ENCODE data around the gene ELFN1. TPM values are rescaled to one million over a fixed set of nuclear protein-coding genes. Genes with fewer than 3 reads are reported as not detected.

The ELFN1 gene
- total RNA-seq, 1 donor = 12.7 TPM

DNA sequence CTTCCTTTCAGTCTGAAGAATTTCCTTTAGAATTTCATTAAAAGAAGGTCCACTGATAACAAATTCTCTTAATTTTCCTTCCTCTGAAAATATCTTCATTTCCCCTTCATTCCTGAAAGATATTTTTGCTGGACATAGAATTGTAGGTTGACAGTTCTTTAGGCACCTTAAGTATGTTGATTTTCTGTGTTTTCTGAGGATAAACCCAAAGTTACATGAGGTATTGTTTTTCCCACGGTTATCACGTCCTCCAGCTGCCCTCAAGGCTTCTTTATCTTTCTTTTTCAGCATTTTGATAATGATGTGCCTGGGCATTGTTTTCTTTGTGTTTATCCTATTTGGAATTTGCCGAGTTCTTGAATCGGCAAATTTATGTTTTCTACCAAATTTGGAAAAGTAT is 105.3 kb downstream of the ELFN1 start:
- H3K4me1 ChIP-seq (ENCODE audit: insufficient read depth, low read length) = no peaks in the 10 kb centered on the region
- H3K36me3 ChIP-seq (ENCODE audit: insufficient read depth, low read length) = no peaks in the 10 kb centered on the region
- peaks cover 5% of the 10 kb centered on the region for H3K27me3 ChIP-seq (ENCODE audit: insufficient read depth, low read length)
- no peak overlapping the region for H3K4me3 ChIP-seq (ENCODE audit: insufficient read depth, low read length)
- H2AFZ ChIP-seq (ENCODE audit: low read length) = no peak overlapping the region
- no peak overlapping the region for H3K4me2 ChIP-seq (ENCODE audit: insufficient read depth, low read length)
- H3K9me3 ChIP-seq (ENCODE audit: low read depth, low read length) = peaks cover 3% of the 10 kb centered on the region
- H3K79me2 ChIP-seq (ENCODE audit: insufficient read depth, low read length) = no peaks in the 10 kb centered on the region
- H4K20me1 ChIP-seq (ENCODE audit: insufficient read depth, low read length) = no peaks in the 10 kb centered on the region
- H3K27ac ChIP-seq (ENCODE audit: low read depth, low read length) = no peak overlapping the region
- TF ChIP-seq, protein P1, sequence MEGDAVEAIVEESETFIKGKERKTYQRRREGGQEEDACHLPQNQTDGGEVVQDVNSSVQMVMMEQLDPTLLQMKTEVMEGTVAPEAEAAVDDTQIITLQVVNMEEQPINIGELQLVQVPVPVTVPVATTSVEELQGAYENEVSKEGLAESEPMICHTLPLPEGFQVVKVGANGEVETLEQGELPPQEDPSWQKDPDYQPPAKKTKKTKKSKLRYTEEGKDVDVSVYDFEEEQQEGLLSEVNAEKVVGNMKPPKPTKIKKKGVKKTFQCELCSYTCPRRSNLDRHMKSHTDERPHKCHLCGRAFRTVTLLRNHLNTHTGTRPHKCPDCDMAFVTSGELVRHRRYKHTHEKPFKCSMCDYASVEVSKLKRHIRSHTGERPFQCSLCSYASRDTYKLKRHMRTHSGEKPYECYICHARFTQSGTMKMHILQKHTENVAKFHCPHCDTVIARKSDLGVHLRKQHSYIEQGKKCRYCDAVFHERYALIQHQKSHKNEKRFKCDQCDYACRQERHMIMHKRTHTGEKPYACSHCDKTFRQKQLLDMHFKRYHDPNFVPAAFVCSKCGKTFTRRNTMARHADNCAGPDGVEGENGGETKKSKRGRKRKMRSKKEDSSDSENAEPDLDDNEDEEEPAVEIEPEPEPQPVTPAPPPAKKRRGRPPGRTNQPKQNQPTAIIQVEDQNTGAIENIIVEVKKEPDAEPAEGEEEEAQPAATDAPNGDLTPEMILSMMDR (IDR thresholded peaks at IDR 0.05; ENCODE audit: extremely low read depth, low read depth, low read length) = no peak
- no peak for DNase-seq (ENCODE audit: insufficient read length, low spot score, missing footprints)

DNA sequence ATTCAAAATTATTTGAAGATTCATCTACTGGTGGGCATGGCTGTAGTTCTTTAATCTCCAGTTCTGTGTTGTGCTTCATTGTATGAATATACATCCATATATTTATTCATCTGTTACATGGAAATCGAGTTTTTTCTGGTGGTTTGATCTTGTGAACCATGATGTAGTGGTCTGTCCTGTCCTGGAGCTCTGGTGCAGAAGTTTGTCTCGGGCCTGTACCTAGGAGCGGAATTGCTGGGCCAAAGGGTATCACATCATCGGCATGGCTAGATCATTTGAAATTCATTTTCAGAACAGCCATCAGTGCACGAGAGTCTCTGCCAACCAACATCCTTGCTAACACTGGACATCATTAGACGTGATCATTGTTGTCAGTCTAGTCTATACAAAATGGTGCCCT is 107.0 kb downstream of the ELFN1 start:
- no peaks in the 10 kb centered on the region for H3K79me2 ChIP-seq (ENCODE audit: insufficient read depth, low read length)
- H3K4me2 ChIP-seq (ENCODE audit: insufficient read depth, low read length) = no peak overlapping the region
- no peak overlapping the region for H3K27ac ChIP-seq (ENCODE audit: low read depth, low read length)
- H2AFZ ChIP-seq (ENCODE audit: low read length) = no peak overlapping the region
- peaks cover 5% of the 10 kb centered on the region for H3K27me3 ChIP-seq (ENCODE audit: insufficient read depth, low read length)
- H3K9me3 ChIP-seq (ENCODE audit: low read depth, low read length) = peaks cover 3% of the 10 kb centered on the region
- no peaks in the 10 kb centered on the region for H3K36me3 ChIP-seq (ENCODE audit: insufficient read depth, low read length)
- TF ChIP-seq, protein P1 (IDR thresholded peaks at IDR 0.05; ENCODE audit: extremely low read depth, low read depth, low read length) = no peak
- H3K4me3 ChIP-seq (ENCODE audit: insufficient read depth, low read length) = no peak overlapping the region
- no peaks in the 10 kb centered on the region for H4K20me1 ChIP-seq (ENCODE audit: insufficient read depth, low read length)
- no peaks in the 10 kb centered on the region for H3K4me1 ChIP-seq (ENCODE audit: insufficient read depth, low read length)
- peak; percentile 50 for DNase-seq (ENCODE audit: insufficient read length, low spot score, missing footprints)

DNA sequence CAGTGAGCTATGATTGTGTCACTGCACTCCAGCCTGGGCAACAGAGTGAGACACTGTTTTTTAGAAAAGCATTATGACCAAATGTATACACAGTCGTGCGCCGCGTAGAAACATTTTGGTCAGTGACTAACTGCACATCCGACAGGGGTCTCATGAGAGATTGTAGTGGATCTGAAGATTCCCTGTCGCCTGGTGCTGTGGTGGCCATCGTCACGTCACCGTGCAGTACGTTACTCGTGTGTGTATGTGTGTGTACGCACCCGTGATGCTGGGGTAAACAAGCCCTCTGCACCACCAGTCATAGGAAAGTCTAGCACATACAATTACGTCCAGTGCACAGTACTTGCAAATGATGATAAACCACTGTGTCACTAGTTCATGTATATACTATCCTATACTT is 109.4 kb downstream of the ELFN1 start:
- TF ChIP-seq, protein P1 (IDR thresholded peaks at IDR 0.05; ENCODE audit: extremely low read depth, low read depth, low read length) = no peak
- Histone ChIP-seq H3K4me1 (ENCODE audit: insufficient read depth, low read length) (no peaks in the 10 kb centered on the region), H3K79me2 (ENCODE audit: insufficient read depth, low read length) (no peaks in the 10 kb centered on the region), H3K36me3 (ENCODE audit: insufficient read depth, low read length) (no peaks in the 10 kb centered on the region), H3K4me3 (ENCODE audit: insufficient read depth, low read length) (no peak overlapping the region), H3K27ac (ENCODE audit: low read depth, low read length) (no peak overlapping the region), H4K20me1 (ENCODE audit: insufficient read depth, low read length) (no peaks in the 10 kb centered on the region), H3K4me2 (ENCODE audit: insufficient read depth, low read length) (no peak overlapping the region), H3K27me3 (ENCODE audit: insufficient read depth, low read length) (peaks cover 5% of the 10 kb centered on the region), H2AFZ (ENCODE audit: low read length) (no peak overlapping the region), H3K9me3 (ENCODE audit: low read depth, low read length) (peaks cover 3% of the 10 kb centered on the region)
- no peak for DNase-seq (ENCODE audit: insufficient read length, low spot score, missing footprints)

DNA sequence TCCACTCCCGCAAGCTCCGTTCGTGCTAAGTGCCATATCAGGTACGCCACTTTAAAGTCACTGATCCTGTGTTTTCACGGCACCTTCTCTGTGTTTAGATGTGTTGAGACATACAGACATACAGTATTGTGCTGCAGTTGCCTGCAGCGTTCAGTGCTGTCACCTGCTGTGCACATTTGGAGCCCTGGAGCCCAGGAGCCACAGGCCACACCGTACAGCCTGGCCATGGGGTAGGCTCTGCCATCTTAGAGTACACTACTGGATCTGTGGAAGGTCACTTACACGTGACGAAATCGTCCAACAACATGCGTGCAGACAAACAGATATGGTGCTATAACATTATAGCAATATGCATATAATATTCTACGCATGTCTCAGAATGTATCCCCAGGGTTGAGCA is 111.3 kb downstream of the ELFN1 start:
- H3K9me3 ChIP-seq (ENCODE audit: low read depth, low read length) = peaks cover 6% of the 10 kb centered on the region
- peaks cover 5% of the 10 kb centered on the region for H3K27me3 ChIP-seq (ENCODE audit: insufficient read depth, low read length)
- H3K4me3 ChIP-seq (ENCODE audit: insufficient read depth, low read length) = no peak overlapping the region
- no peaks in the 10 kb centered on the region for H3K4me1 ChIP-seq (ENCODE audit: insufficient read depth, low read length)
- H4K20me1 ChIP-seq (ENCODE audit: insufficient read depth, low read length) = no peaks in the 10 kb centered on the region
- no peaks in the 10 kb centered on the region for H3K36me3 ChIP-seq (ENCODE audit: insufficient read depth, low read length)
- peak; percentile 18 for DNase-seq (ENCODE audit: insufficient read length, low spot score, missing footprints)
- H3K79me2 ChIP-seq (ENCODE audit: insufficient read depth, low read length) = no peaks in the 10 kb centered on the region
- TF ChIP-seq, protein P1 (IDR thresholded peaks at IDR 0.05; ENCODE audit: extremely low read depth, low read depth, low read length) = no peak
- H3K4me2 ChIP-seq (ENCODE audit: insufficient read depth, low read length) = no peak overlapping the region
- H2AFZ ChIP-seq (ENCODE audit: low read length) = no peak overlapping the region
- no peak overlapping the region for H3K27ac ChIP-seq (ENCODE audit: low read depth, low read length)

Measured in osteoblast (primary cell).